Fibroblast of the aortic adventitia (primary cell): ENCODE results near the gene FAT1. TPM values are rescaled to one million over a fixed set of nuclear protein-coding genes. Genes with fewer than 3 reads are reported as not detected.
A peak's percentile ranks its signal among the peaks of the same experiment; 100 is the strongest.

Experiments used
- DNase-seq: peaks from one replicate; pipeline ENCODE4 v3.0.0-alpha.2; 2010; ENCODE audit warnings: low read depth
- H3K4me3 ChIP-seq: 2 replicates; pipeline ENCODE4 v1.5.1; 2011; ENCODE audit warnings: low read depth, mild to moderate bottlenecking, control low read depth, low read length, moderate library complexity
- CTCF ChIP-seq: IDR thresholded peaks from 2 replicates; pipeline ENCODE4 v1.5.1; 2011; ENCODE audit warnings: mild to moderate bottlenecking, low read length, control low read depth, inconsistent platforms; ENCODE audit not compliant: insufficient read depth
- total RNA-seq: library from RNA; depleted of rRNA; stranded (reverse); fragments of >200 nt; gene quantifications from 2 replicates; pipeline ENCODE4 v1.2.3, GENCODE V29; 2012; ENCODE audit warnings: low replicate concordance

FAT1 gene
- total RNA-seq, 1 donor, result 114 TPM

GRCh38 chr4:186707574-186707973, 16.1 kb downstream of the FAT1 start:
- no peak for TF ChIP-seq CTCF
- no peak for DNase-seq
- no peak overlapping the region for H3K4me3 ChIP-seq

- TF ChIP-seq CTCF, result no peak
- DNase-seq, result no peak
- H3K4me3 ChIP-seq, result no peak overlapping the region
Measured at GRCh38 chr4:186704057-186704456, 19.6 kb downstream of the FAT1 start.

- TF ChIP-seq CTCF, result no peak
- H3K4me3 ChIP-seq, result no peak overlapping the region
- DNase-seq, result no peak
Measured at GRCh38 chr4:186703510-186703909, 20.1 kb downstream of the FAT1 start.

GRCh38 chr4:186702940-186703339, 20.7 kb downstream of the FAT1 start:
- H3K4me3 ChIP-seq, result no peak overlapping the region
- DNase-seq, result no peak
- no peak for TF ChIP-seq CTCF

- no peak for TF ChIP-seq CTCF
Measured at GRCh38 chr4:186702297-186702696, 21.4 kb downstream of the FAT1 start.

GRCh38 chr4:186701788-186702187, 21.9 kb downstream of the FAT1 start:
- DNase-seq, result no peak
- no peak overlapping the region for H3K4me3 ChIP-seq
- no peak for TF ChIP-seq CTCF

More at GRCh38 chr4:186702297-186702696, 21.4 kb downstream of the FAT1 start:
- DNase-seq, result no peak
- H3K4me3 ChIP-seq, result no peak overlapping the region

GRCh38 chr4:186701273-186701672, 22.4 kb downstream of the FAT1 start:
- TF ChIP-seq CTCF, result no peak
- peak; percentile 53 for DNase-seq
- no peak overlapping the region for H3K4me3 ChIP-seq
